ENCODE results near the gene YBX3. TPM values are rescaled to one million over a fixed set of nuclear protein-coding genes. Genes with fewer than 3 reads are reported as not detected.

Gene YBX3
- polyA plus RNA-seq, 1 donor from 2014 or later = 3.4 TPM

GRCh38 chr12:10708862-10709261, 14.3 kb downstream of the YBX3 start:
- no peak overlapping the region for H2AFZ ChIP-seq (ENCODE audit: low read depth, low read length)
- H4K20me1 ChIP-seq (ENCODE audit: insufficient read depth) = no peaks in the 10 kb centered on the region
- no peak overlapping the region for H3K27ac ChIP-seq (ENCODE audit: low read length)
- H3K9me3 ChIP-seq (ENCODE audit: low read length) = no peaks in the 10 kb centered on the region
- H3K79me2 ChIP-seq (replicated peaks; ENCODE audit: insufficient read depth, low read length) = no peaks in the 10 kb centered on the region
- H3K9me2 ChIP-seq (ENCODE audit: insufficient read depth, low read length) = no peaks in the 10 kb centered on the region
- H3K36me3 ChIP-seq (ENCODE audit: insufficient read depth, low read length) = no peaks in the 10 kb centered on the region
- TF ChIP-seq CTCF (IDR thresholded peaks at IDR 0.05; ENCODE audit: poor library complexity, severe bottlenecking) = no peak
- TF ChIP-seq RAD21 (conservative IDR thresholded peaks at IDR 0.05) = no peak
- no peak for TF ChIP-seq POLR2AphosphoS5 (IDR thresholded peaks at IDR 0.05)
- TF ChIP-seq EZH2 (IDR thresholded peaks at IDR 0.05; ENCODE audit: borderline replicate concordance, insufficient read depth, low read length, poor library complexity, severe bottlenecking) = no peak
- TF ChIP-seq SMC3 (conservative IDR thresholded peaks at IDR 0.05; ENCODE audit: poor library complexity) = no peak
- TF ChIP-seq TAF1 (IDR thresholded peaks at IDR 0.05; ENCODE audit: low read depth) = no peak
- TF ChIP-seq MXI1 (conservative IDR thresholded peaks at IDR 0.05; ENCODE audit: poor library complexity, severe bottlenecking) = no peak
- no peaks in the 10 kb centered on the region for H3F3A ChIP-seq (ENCODE audit: insufficient read depth, low read length, poor library complexity, severe bottlenecking)
- no peak overlapping the region for H3K4me2 ChIP-seq (ENCODE audit: low read length)
- no peak overlapping the region for H3K4me3 ChIP-seq (ENCODE audit: low read length)
- H3K9ac ChIP-seq (ENCODE audit: low read length) = no peak overlapping the region
- H3K27me3 ChIP-seq (ENCODE audit: insufficient read depth, low read depth, low read length) = no peaks in the 10 kb centered on the region

- Histone ChIP-seq H3F3A (ENCODE audit: insufficient read depth, low read length, poor library complexity, severe bottlenecking) (no peaks in the 10 kb centered on the region), H3K79me2 (replicated peaks; ENCODE audit: insufficient read depth, low read length) (no peaks in the 10 kb centered on the region), H3K36me3 (ENCODE audit: insufficient read depth, low read length) (no peaks in the 10 kb centered on the region), H3K9me3 (ENCODE audit: low read length) (no peaks in the 10 kb centered on the region), H3K4me3 (ENCODE audit: low read length) (no peak overlapping the region), H2AFZ (ENCODE audit: low read depth, low read length) (no peak overlapping the region), H3K4me2 (ENCODE audit: low read length) (no peak overlapping the region), H3K9me2 (ENCODE audit: insufficient read depth, low read length) (no peaks in the 10 kb centered on the region), H3K27ac (ENCODE audit: low read length) (no peak overlapping the region), H3K27me3 (ENCODE audit: insufficient read depth, low read depth, low read length) (no peaks in the 10 kb centered on the region), H4K20me1 (ENCODE audit: insufficient read depth) (no peaks in the 10 kb centered on the region), H3K9ac (ENCODE audit: low read length) (no peak overlapping the region)
- no peak for TF ChIP-seq CTCF (IDR thresholded peaks at IDR 0.05; ENCODE audit: poor library complexity, severe bottlenecking)
- no peak for TF ChIP-seq EP300 (conservative IDR thresholded peaks at IDR 0.05; ENCODE audit: poor library complexity, severe bottlenecking)
- TF ChIP-seq REST (IDR thresholded peaks at IDR 0.05; ENCODE audit: borderline replicate concordance) = no peak
- no peak for TF ChIP-seq TAF1 (IDR thresholded peaks at IDR 0.05; ENCODE audit: low read depth)
- TF ChIP-seq MXI1 (conservative IDR thresholded peaks at IDR 0.05; ENCODE audit: poor library complexity, severe bottlenecking) = no peak
- TF ChIP-seq EZH2 (IDR thresholded peaks at IDR 0.05; ENCODE audit: borderline replicate concordance, insufficient read depth, low read length, poor library complexity, severe bottlenecking) = no peak
- no peak for TF ChIP-seq SMC3 (conservative IDR thresholded peaks at IDR 0.05; ENCODE audit: poor library complexity)
- TF ChIP-seq POLR2AphosphoS5 (IDR thresholded peaks at IDR 0.05) = no peak
- no peak for TF ChIP-seq RAD21 (conservative IDR thresholded peaks at IDR 0.05)
Observed at GRCh38 chr12:10705655-10706054, 17.5 kb downstream of the YBX3 start.

Data from neural cell (in vitro differentiated cells).